GM21381 (cell line): ENCODE measurements around the gene NDUFAB1.
"Not testable (repeated sequence)": the region's sequence is repeated elsewhere in the genome, so short reads cannot be mapped to it uniquely, and the experiment has no call there.

Experiments used
- ATAC-seq: cut with Tn5 transposase; IDR thresholded peaks from one replicate; pipeline ENCODE4 v1.9.1; 2021; ENCODE audit warnings: mild to moderate bottlenecking, moderate library complexity; ENCODE audit not compliant: unreplicated experiment

The NDUFAB1 gene

GRCh38 chr16:23595951-23596720 is at the start of gene NDUFAB1:
Gene NDUFAB1 (minus strand): TSS chr16:23596316. CDS start chr16:23596290, 26 bp downstream.
- ATAC-seq: peak; percentile 91

DNA sequence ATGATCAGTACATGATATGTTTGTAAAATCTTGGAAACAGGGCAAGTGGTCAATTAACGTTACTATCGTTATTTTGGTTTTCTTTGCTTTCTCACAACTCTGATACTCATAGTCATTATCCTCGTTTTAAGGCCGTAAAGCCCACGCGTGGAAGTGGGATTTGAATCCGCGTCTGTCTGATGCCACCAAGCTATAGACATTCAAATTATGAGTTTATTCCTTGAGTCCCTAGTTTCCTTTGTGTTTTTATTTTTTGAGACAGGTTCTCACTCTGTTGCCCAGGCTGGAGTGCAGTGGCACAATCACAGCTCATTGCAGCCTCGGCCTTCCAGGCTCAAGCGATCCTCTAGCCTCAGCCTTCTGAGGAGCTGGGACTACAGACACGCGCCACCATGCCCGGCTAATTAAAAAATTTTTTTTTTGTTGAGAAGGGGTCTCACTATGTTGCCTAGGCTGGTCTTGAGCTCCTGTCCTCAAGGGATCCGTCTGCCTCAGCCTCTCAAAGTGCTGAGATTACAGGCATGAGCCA is 46.2 kb upstream of the NDUFAB1 start:
- no peak for ATAC-seq

GRCh38 chr16:23640931-23641765 is 45.0 kb upstream of the NDUFAB1 start, which contains the start of the genes DCTN5 and PALB2:
Gene DCTN5 (plus strand): TSS chr16:23641466. CDS start chr16:23641543, 77 bp downstream.
Gene PALB2 (minus strand): TSS chr16:23641310. CDS start chr16:23641157, 153 bp downstream.
- ATAC-seq: peak; percentile 93

- no peak for ATAC-seq
Observed at GRCh38 chr16:23640615-23640930, 44.5 kb upstream of the NDUFAB1 start.

DNA sequence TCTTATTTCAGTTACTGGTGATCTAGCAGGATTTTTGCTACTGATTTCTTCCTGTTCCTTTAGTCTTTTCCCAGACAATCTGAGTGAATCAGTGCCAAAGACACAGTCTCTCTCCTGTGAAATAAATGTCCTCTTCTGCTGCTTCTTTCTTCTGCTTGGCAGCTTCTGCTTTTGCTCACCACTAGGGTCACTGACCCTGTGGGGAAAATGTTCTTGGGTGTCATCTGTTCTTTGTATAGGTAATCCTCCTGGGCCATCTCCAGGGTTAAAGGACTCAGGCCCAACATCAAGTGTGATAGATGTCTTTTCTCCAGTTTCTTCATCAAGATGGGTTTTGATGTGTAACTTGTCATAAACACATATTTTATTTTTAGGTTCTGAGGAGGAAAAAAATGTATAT is 39.8 kb upstream of the NDUFAB1 start:
- ATAC-seq: no peak

DNA sequence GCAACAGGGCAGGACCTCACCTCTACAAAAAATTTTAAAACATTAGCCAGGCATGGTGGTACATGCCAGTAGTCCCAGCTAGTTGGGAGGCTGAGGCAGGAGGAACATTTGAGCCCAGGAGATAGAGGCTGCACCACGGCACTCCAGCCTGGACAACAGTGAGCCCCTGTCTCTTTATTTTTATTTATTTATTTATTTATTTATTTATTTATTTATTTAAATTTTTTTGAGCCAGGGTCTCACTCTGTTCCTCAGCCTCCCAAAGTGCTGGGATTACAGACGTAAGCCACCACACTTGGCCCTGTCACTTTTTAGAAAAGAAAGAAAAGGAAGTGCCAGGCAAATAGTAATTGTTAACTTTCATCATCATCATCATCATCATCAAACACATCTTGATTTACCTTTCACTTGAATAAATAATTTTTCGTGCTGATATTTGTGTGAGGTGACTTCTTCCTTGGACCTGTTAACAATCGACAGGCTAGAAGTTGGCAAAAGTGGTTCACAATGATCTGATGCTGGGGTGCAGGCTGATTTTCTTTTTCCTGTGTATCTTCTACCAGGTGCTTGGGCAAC is 38.4 kb upstream of the NDUFAB1 start:
- no peak for ATAC-seq

DNA sequence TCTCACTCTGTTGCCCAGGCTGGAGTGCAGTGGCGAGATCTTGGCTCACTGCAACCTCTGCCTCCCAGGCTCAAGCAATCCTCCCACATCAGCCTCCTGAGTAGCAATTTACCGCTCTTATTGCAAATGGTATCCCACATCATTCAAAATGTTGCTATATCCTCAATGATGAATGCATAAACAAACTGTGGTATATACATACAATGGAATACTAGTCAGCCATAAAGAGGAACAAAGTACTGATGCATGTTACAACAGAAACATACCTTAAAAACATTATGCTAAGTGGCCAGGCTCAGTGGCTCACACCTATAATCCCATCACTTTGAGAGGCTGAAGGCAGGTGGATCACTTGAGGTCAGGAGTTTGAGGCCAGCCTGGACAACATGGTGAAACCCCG is 35.8 kb upstream of the NDUFAB1 start:
- ATAC-seq: not testable (repeated sequence)

DNA sequence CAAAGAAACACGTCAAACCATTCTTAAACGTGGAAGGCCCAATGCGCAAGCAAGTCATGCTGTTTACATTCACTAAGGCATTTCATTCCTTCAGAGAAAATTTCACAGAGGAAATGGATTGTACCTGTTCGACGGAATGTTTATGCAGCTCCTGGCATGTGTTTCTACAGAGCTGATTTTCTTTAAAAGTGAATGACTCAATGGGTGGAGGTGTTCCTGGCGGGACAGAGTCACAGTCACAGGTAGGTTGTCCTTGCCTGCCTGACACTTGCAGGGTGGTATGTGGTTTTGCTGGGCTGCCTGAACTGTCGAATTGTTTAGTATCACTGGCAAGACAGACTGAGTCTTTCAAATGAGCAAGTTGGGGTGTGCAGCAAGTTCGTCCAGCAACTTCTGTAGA is 33.4 kb upstream of the NDUFAB1 start:
- ATAC-seq: no peak

DNA sequence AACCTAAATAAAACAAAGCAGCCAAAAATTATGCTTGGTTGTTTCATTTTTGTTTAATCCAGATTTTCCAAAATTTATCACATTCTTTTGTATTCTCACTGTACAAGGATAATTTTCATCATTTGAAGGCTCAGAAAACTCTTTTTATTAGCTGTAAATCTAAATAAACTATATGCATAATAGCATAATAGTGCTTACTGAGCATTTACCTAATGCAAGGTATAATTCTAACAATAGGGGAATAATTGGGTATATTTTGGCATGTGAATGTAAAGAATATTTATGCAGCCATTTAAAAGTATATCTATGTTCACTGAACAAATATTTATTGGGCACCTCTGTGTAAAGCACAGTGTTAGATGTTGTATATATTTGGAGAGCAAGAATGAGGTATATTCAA is 28.0 kb upstream of the NDUFAB1 start:
- ATAC-seq: no peak

- ATAC-seq: no peak
Observed at GRCh38 chr16:23615805-23616204, 19.7 kb upstream of the NDUFAB1 start.

DNA sequence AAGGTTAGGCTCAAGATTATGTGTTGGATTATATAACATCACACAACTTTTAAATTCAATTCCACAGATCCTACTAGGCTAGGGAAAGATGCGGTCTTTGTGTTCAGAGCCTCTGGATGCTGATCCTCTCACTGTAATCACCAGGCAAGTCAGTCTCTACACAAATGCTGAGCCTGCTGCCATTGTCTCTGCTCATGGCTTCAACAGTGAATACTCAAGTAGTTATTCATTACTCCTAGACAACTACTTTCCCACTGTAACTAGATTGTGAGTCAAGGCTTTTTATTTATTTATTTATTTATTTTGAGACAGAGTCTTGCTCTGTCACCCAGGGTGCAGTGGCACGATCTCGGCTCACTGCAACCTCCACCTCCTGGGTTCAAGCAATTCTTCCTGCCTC is 15.8 kb upstream of the NDUFAB1 start:
- no peak for ATAC-seq

- not testable (repeated sequence) for ATAC-seq
Observed at GRCh38 chr16:23610905-23611304, 14.8 kb upstream of the NDUFAB1 start.

DNA sequence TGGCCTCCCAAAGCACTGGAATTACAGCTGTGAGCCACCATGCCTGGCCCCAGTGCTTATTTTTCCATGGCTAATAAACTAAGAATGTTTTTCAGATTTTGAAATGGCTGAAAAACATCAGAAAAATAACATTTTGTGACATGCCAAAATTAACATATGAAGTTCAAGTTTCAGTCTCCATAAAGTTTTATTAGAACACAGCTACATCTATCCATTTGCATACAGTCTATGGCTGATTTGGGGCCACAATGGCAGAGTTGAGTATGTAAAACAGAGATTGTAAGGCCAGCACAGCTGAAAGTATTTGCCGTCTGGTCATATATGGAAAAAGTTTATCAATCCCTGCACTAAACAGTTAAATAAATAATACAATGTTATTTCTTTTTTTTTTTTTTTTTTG is 13.8 kb upstream of the NDUFAB1 start:
- ATAC-seq: no peak

- ATAC-seq: no peak
Observed at GRCh38 chr16:23608194-23608593, 12.1 kb upstream of the NDUFAB1 start.

GRCh38 chr16:23607726-23608125 is 11.6 kb upstream of the NDUFAB1 start:
- ATAC-seq: no peak

- no peak for ATAC-seq
Observed at GRCh38 chr16:23597003-23597756, 1.1 kb upstream of the NDUFAB1 start.

- ATAC-seq: no peak
Observed at GRCh38 chr16:23595246-23595950, 718 bp downstream of the NDUFAB1 start.

DNA sequence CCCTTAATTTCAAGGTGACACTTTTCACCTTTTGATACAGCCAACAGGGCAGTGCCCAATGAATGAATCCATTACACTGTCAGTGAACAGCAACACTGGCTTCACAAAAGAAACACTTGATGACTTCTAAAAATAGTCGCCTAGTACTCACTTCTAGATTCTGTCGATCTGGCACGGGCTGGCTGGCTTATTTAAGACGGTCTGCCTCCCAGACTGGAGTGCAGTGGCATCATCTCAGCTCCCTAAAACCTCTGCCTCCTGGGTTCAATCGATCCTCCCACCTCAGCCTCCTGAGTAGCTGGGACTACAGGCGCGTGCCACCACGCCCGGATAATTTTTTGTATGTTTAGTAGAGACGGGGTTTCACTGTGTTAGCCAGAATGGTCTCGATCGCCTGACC is 1.9 kb downstream of the NDUFAB1 start:
- no peak for ATAC-seq

DNA sequence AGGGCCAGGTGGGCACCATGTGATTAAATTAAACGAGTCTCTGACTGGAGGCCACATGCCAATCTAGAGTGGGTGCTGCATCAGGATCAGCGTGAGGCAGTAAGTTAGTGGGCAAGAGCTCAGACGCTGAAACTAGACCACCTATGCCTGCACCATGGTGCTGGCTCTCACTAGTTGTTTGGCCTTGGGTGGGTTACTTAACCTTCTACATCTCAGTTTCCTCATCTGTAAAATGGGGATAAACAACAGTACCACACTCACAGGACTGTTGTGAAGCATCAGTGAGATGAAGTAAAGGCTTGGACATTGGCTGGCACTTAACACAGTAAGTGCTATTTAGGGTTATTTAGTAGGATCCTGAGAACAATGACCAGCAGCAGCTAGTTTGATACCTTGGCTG is 5.9 kb downstream of the NDUFAB1 start:
- no peak for ATAC-seq

DNA sequence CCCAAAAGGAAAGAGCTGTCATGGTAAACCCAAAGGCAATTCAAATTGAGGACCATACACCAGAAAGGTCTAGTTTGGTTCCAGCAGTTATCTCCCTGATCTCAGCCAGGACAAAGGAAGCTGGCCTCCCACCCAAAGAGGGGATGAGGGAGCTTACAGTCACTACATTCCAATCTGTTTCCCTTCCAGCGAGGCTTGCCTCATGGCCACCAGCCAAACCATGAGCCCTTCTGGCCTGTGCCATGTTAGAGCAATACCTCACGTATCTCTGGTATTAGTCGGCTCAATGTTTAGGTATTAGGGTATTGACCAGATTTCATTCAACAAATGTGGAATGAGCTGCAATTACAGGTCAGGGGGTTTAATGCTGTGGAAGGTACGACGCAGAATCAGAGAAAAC is 8.4 kb downstream of the NDUFAB1 start:
- ATAC-seq: no peak
